Brain microvascular endothelial cell (primary cell): ENCODE measurements around the gene ERBIN.

Experiments
- DNase-seq: peaks from one replicate; pipeline ENCODE4 v3.0.0-alpha.2; 2020
- H3K27ac ChIP-seq: fragments of 250-450 bp; sonication (Bioruptor Pico); 2 replicates; pipeline ENCODE4 v1.5.1; 2020; ENCODE audit warnings: mild to moderate bottlenecking, moderate library complexity
- H3K27me3 ChIP-seq: fragments of 250-450 bp; sonication (Bioruptor Pico); replicated peaks from 2 replicates; pipeline ENCODE4 v1.5.1; 2020; ENCODE audit warnings: mild to moderate bottlenecking
- H3K36me3 ChIP-seq: fragments of 250-450 bp; sonication (Bioruptor Pico); replicated peaks from 2 replicates; pipeline ENCODE4 v1.5.1; 2020; ENCODE audit warnings: mild to moderate bottlenecking
- H3K4me3 ChIP-seq: 2 replicates; pipeline ENCODE4 v1.5.1; 2011; ENCODE audit warnings: low read depth, mild to moderate bottlenecking, control low read depth, low read length, moderate library complexity
- CTCF ChIP-seq: IDR thresholded peaks from 2 replicates; pipeline ENCODE4 v1.5.1; 2011; ENCODE audit warnings: low read depth, mild to moderate bottlenecking, moderate library complexity, low read length, control low read depth, inconsistent platforms; ENCODE audit errors: missing control alignments
- in situ Hi-C: cut with HindIII; loops from 2 replicates; pipeline ENCODE4 v1.10.0; 2017; ENCODE audit warnings: low sequenced_read_pairs, low pct_ligation_motif_present

The ERBIN gene

GRCh38 chr5:65938256-65938655 is 11.9 kb downstream of the ERBIN start:
- in situ Hi-C loops: no loop called here
- TF ChIP-seq CTCF: no peak
- no peak overlapping the region for H3K27ac ChIP-seq

GRCh38 chr5:65943771-65944170 is 17.4 kb downstream of the ERBIN start:
- Histone ChIP-seq H3K27ac (no peak overlapping the region), H3K4me3 (no peak overlapping the region), H3K36me3 (peaks cover 2% of the 10 kb centered on the region), H3K27me3 (no peaks in the 10 kb centered on the region)
- DNase-seq: no peak
- TF ChIP-seq CTCF: no peak
- in situ Hi-C loops: no loop called here

More at GRCh38 chr5:65938256-65938655, 11.9 kb downstream of the ERBIN start:
- H3K4me3 ChIP-seq: no peak overlapping the region
- no peaks in the 10 kb centered on the region for H3K36me3 ChIP-seq
- no peaks in the 10 kb centered on the region for H3K27me3 ChIP-seq
- DNase-seq: no peak

GRCh38 chr5:65946198-65946745 is 19.9 kb downstream of the ERBIN start:
- Histone ChIP-seq H3K36me3 (peaks cover 2% of the 10 kb centered on the region), H3K4me3 (no peak overlapping the region)

GRCh38 chr5:65948115-65948747 is 21.9 kb downstream of the ERBIN start:
- TF ChIP-seq CTCF: no peak
- H3K27ac ChIP-seq: no peak overlapping the region
- in situ Hi-C loops: no loop called here
- peaks cover 2% of the 10 kb centered on the region for H3K36me3 ChIP-seq
- DNase-seq: no peak
- H3K27me3 ChIP-seq: no peaks in the 10 kb centered on the region
- no peak overlapping the region for H3K4me3 ChIP-seq

More at GRCh38 chr5:65946198-65946745, 19.9 kb downstream of the ERBIN start:
- no peak overlapping the region for H3K27ac ChIP-seq
- DNase-seq: no peak
- no peak for TF ChIP-seq CTCF
- H3K27me3 ChIP-seq: no peaks in the 10 kb centered on the region
- in situ Hi-C loops: no loop called here

GRCh38 chr5:65951330-65951729 is 25.0 kb downstream of the ERBIN start:
- TF ChIP-seq CTCF: no peak
- no peak for DNase-seq
- no peaks in the 10 kb centered on the region for H3K36me3 ChIP-seq
- H3K27ac ChIP-seq: no peak overlapping the region
- H3K4me3 ChIP-seq: no peak overlapping the region
- in situ Hi-C loops: no loop called here
- H3K27me3 ChIP-seq: no peaks in the 10 kb centered on the region

GRCh38 chr5:65952259-65952658 is 25.9 kb downstream of the ERBIN start:
- Histone ChIP-seq H3K36me3 (no peaks in the 10 kb centered on the region), H3K4me3 (no peak overlapping the region), H3K27ac (no peak overlapping the region), H3K27me3 (no peaks in the 10 kb centered on the region)
- DNase-seq: no peak
- in situ Hi-C loops: no loop called here
- no peak for TF ChIP-seq CTCF
